GM12801 (cell line): Measurements from ENCODE around the gene RASSF4.

Experiments
- CTCF ChIP-seq: IDR thresholded peaks from one replicate; pipeline ENCODE4 v1.5.1; 2011; ENCODE audit warnings: control low read depth; ENCODE audit not compliant: insufficient read length; ENCODE audit errors: extremely low read depth

The RASSF4 gene

DNA sequence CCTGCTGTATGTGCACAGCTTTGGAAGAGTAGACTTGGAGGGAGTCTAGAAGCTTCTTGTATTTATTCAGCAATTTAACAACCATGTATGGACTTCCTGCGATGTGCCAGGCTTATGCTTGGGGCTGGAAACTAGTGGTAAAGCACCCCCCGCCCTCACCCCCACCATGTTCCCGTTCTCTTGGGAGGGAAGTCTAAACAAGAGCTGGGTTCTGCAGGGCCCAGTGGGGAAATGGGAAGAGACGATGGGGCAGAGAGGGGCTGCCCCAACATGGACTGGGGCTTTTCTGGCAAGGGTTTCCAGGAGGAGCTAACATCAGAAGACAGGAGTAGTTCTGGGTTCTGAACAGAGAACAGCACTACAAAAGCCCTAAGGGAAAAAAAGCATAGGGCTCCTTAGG lies 8.0 kb downstream of the RASSF4 start:
- TF ChIP-seq CTCF, result no peak

DNA sequence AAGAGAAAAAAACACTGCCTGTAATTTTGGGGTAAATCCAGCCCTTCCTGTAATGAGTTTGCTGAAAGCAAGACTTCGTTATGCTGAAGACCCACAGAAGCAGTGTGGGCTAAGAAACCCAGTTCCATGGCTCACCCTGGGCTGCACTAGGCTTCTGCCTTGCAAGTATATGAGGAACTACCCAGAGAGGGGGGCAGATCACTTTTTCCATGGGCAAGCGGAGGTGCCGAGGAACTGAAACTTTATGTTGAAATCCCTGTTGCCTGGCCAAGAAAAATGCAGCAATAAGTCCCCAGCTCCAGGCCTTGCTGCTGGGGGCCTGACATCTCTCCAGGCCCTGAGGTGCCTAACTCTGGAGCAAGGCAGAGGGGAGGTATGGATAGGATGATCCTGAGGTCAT lies 8.5 kb downstream of the RASSF4 start:
- TF ChIP-seq CTCF, result no peak

DNA sequence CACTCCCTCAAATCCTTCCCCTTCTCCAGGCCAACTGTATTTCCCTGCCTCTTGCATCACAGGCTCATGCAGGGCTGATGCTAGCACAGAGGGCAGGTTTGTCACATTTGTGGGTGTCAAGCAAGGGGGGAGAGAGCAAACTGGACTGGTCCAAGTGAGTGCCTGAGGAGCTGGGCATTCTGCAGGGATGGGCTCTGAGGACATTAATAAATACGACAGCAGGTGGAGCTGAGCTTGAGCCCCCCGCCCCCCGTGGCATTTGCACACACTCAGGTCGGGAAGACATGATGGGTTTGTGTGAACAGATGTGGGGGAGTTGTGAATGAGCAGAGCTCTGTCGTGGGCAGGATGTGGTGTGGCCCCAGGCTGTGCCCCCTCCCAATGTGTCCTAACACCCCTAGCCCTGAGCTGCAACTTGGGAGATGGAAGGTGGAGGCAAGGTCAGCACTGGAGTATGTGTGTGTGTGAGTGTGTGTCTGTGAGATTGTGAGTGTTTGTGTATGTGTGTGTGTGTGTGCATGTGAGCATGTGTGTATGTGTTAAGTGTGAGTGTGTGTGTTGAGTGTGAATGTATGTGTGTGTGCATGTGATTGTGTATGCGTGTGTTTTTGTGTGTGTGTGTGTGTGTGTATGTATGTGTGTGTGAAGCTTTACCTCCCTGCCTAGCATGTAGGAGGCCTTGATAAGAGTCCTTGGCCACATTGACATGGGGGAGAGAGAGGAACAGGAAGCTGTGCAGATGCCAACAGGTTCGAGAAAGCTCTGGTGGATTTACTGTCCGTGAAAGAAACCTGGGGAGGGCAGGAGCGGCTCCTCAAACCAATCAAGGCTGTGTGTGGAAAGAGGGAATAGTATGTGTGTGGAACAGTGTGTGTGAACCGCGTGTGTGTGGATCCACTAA lies 9.1 kb downstream of the RASSF4 start:
- TF ChIP-seq CTCF, result no peak

DNA sequence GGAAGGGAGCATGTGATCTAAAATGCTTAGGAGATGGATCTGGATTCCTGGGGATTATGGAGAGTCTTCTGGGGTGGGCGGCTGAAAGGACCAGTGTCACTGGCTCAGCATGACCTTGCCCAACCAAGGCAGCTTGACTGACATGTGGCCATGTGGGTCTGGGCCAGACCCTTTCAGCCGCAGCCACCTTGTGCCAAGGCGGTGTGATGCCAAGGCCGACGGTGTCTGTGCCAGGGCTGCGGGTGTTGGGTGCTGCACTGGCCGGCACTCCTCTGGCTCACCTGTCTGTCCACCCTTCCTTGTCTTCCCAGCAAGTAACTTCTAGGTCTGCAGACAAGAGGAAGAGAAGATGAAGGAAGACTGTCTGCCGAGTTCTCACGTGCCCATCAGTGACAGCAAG lies 10.3 kb downstream of the RASSF4 start:
- TF ChIP-seq CTCF, result no peak

- no peak for TF ChIP-seq CTCF
Measured at GRCh38 chr10:44970812-44971395, 11.3 kb downstream of the RASSF4 start.

- TF ChIP-seq CTCF, result no peak
Measured at GRCh38 chr10:44971434-44971833, 11.8 kb downstream of the RASSF4 start.

- TF ChIP-seq CTCF, result no peak
Measured at GRCh38 chr10:44971935-44972757, 12.5 kb downstream of the RASSF4 start.
